ENCODE measurements around the gene NT5DC1. TPM values are rescaled to one million over a fixed set of nuclear protein-coding genes. Genes with fewer than 3 reads are reported as not detected.

Gene NT5DC1
- polyA plus RNA-seq, 1 of the 3 experiments (the other 2 are of a cell fraction) = 20.3 TPM

DNA sequence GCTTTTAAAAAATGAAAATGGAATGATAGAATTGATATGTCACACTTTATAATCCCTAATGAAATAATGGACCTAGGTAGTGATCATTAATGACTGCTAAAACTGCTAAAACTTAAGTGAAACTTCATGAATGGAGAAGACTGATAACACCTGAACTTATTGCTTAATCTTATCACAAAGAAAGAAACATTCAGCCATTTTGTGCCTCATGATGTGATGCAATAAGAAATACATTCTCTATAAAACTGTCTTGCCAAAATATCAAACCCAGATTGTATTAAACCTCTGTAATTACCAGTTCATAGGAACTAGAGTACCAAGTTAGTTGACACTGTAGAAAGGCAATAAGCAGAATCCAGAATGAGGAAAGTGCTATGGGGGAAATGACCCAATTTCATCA lies 79.7 kb downstream of the NT5DC1 start (continued):
- TF ChIP-seq, protein P1, sequence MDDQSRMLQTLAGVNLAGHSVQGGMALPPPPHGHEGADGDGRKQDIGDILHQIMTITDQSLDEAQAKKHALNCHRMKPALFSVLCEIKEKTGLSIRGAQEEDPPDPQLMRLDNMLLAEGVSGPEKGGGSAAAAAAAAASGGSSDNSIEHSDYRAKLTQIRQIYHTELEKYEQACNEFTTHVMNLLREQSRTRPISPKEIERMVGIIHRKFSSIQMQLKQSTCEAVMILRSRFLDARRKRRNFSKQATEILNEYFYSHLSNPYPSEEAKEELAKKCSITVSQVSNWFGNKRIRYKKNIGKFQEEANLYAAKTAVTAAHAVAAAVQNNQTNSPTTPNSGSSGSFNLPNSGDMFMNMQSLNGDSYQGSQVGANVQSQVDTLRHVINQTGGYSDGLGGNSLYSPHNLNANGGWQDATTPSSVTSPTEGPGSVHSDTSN (IDR thresholded peaks at IDR 0.05) = no peak
- no peak for TF ChIP-seq ELF1 (IDR thresholded peaks at IDR 0.05)
- no peak for TF ChIP-seq EP300 (IDR thresholded peaks at IDR 0.05; ENCODE audit: borderline replicate concordance in 1 of 2, low read depth in 1 of 2, low read length in 1 of 2)
- TF ChIP-seq CHD2 (IDR thresholded peaks at IDR 0.05; ENCODE audit: low read length, partially characterized antibody) = no peak
- TF ChIP-seq TCF12 (IDR thresholded peaks at IDR 0.05) = no peak
- TF ChIP-seq RXRA (IDR thresholded peaks at IDR 0.05; ENCODE audit: borderline replicate concordance, low read depth) = no peak
- TF ChIP-seq RFX5 (IDR thresholded peaks at IDR 0.05; ENCODE audit: low read length) = no peak

DNA sequence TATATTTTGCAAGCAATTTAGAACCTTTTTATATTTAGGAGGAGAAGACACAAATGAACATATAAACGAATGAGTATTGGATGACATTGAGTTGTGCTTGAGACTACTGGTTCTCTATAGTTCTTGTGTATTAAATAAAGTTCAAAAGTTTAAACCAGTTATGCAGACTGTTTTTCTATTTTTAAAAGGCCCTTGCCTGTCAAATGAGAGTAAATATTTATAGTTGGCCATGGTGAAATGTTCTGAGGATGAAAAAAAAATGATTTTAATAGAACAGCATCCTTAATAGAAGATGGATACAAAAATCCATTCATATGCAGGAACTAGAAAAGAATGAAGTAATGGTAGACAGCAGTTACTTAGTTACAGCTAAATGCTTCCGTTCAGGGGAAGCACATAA lies 88.8 kb downstream of the NT5DC1 start:
- Histone ChIP-seq H3F3A (replicated peaks; ENCODE audit: insufficient read depth) (no peaks in the 10 kb centered on the region), H4K20me1 (ENCODE audit: insufficient read depth) (no peaks in the 10 kb centered on the region), H3K9me2 (no peaks in the 10 kb centered on the region), H3K9ac (no peak overlapping the region), H2AFZ (ENCODE audit: low read depth) (no peak overlapping the region), H3K27ac (ENCODE audit: low read depth in 2 of 2, low read length in 1 of 2) (peak overlapping the region in 1 of 2 experiments; percentile 84; a peak in 1 of 4 replicates), H3K9me3 (no peaks in the 10 kb centered on the region), H3K4me2 (no peak overlapping the region), H3K27me3 (ENCODE audit: insufficient read depth) (no peaks in the 10 kb centered on the region), H3K4me1 (ENCODE audit: control insufficient read depth in 1 of 2, insufficient read depth in 2 of 2, low read depth in 1 of 2, low read length in 1 of 2) (no peaks in the 10 kb centered on the region; a peak in 1 of 4 replicates), H3K36me3 (replicated peaks in 1 of 2; ENCODE audit: control insufficient read depth in 1 of 2, insufficient read depth in 2 of 2, low read length in 1 of 2) (no peaks in the 10 kb centered on the region), H3K4me3 (ENCODE audit: low read depth in 2 of 2, low read length in 1 of 2) (no peak overlapping the region), H3K79me2 (ENCODE audit: insufficient read depth) (no peaks in the 10 kb centered on the region)
- DNase-seq = no peak
- 90% methylated on average over 2 of the region's 2 CpGs for WGBS (ENCODE audit: low lambda C conversion rate)
- no peak for TF ChIP-seq YY1 (IDR thresholded peaks at IDR 0.05; ENCODE audit: low read depth)
- TF ChIP-seq NRF1 (IDR thresholded peaks at IDR 0.05; ENCODE audit: low read depth, low read length) = no peak
- TF ChIP-seq RFX5 (IDR thresholded peaks at IDR 0.05; ENCODE audit: low read length) = no peak
- no peak for TF ChIP-seq FOXM1 (IDR thresholded peaks at IDR 0.05; ENCODE audit: low read depth)
- TF ChIP-seq JUND (IDR thresholded peaks at IDR 0.05) = no peak
- TF ChIP-seq, protein P2, sequence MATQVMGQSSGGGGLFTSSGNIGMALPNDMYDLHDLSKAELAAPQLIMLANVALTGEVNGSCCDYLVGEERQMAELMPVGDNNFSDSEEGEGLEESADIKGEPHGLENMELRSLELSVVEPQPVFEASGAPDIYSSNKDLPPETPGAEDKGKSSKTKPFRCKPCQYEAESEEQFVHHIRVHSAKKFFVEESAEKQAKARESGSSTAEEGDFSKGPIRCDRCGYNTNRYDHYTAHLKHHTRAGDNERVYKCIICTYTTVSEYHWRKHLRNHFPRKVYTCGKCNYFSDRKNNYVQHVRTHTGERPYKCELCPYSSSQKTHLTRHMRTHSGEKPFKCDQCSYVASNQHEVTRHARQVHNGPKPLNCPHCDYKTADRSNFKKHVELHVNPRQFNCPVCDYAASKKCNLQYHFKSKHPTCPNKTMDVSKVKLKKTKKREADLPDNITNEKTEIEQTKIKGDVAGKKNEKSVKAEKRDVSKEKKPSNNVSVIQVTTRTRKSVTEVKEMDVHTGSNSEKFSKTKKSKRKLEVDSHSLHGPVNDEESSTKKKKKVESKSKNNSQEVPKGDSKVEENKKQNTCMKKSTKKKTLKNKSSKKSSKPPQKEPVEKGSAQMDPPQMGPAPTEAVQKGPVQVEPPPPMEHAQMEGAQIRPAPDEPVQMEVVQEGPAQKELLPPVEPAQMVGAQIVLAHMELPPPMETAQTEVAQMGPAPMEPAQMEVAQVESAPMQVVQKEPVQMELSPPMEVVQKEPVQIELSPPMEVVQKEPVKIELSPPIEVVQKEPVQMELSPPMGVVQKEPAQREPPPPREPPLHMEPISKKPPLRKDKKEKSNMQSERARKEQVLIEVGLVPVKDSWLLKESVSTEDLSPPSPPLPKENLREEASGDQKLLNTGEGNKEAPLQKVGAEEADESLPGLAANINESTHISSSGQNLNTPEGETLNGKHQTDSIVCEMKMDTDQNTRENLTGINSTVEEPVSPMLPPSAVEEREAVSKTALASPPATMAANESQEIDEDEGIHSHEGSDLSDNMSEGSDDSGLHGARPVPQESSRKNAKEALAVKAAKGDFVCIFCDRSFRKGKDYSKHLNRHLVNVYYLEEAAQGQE (IDR thresholded peaks at IDR 0.05; ENCODE audit: low read depth, low read length) = no peak
- TF ChIP-seq, protein P3, sequence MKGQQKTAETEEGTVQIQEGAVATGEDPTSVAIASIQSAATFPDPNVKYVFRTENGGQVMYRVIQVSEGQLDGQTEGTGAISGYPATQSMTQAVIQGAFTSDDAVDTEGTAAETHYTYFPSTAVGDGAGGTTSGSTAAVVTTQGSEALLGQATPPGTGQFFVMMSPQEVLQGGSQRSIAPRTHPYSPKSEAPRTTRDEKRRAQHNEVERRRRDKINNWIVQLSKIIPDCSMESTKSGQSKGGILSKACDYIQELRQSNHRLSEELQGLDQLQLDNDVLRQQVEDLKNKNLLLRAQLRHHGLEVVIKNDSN (IDR thresholded peaks at IDR 0.05; ENCODE audit: borderline replicate concordance, low read depth) = no peak
- POLR2A ChIA-PET = no interaction called here
- CTCF ChIA-PET = no interaction called here
